Testis (tissue), 2 donors: ENCODE measurements around the gene CTNNA2.

ENCODE experiments used
- CTCF ChIP-seq, 3 experiments: fragments of 450-650 bp in 2 of 3; fragments of 200-600 bp in 1 of 3; sonication (generic) in 1 of 3; IDR thresholded peaks; one replicate each; pipeline ENCODE4 v1.5.1; 2016 to 2019; ENCODE audit warnings: antibody characterized with exemption in 3 of 3, mild to moderate bottlenecking in 2 of 3, moderate library complexity in 1 of 3
- POLR2A ChIP-seq: fragments of 450-650 bp; IDR thresholded peaks from one replicate; pipeline ENCODE4 v1.6.1; 2017; ENCODE audit warnings: antibody characterized with exemption, mild to moderate bottlenecking, moderate library complexity

- TF ChIP-seq POLR2A, result no peak
- TF ChIP-seq CTCF (IDR thresholded peaks at IDR 0.05), result no peak
Measured at GRCh38 chr2:79910643-79911042, 397.8 kb downstream of the CTNNA2 start.
